Fibroblast of skin of scalp (primary cell): ENCODE data around the gene DEPDC1B. TPM values are rescaled to one million over a fixed set of nuclear protein-coding genes. Genes with fewer than 3 reads are reported as not detected.
A peak's percentile ranks its signal among the peaks of the same experiment; 100 is the strongest.
"Not testable (repeated sequence)": the region's sequence is repeated elsewhere in the genome, so short reads cannot be mapped to it uniquely, and the experiment has no call there.

Experiments
- DNase-seq: peaks from one replicate; pipeline ENCODE4 v3.0.0-alpha.2; 2013
- polyA plus RNA-seq, 2 experiments: library from polyadenylated mRNA; unstranded; fragments of 120-200 nt; gene quantifications; one replicate each; pipeline ENCODE4 v1.2.1, GENCODE V29; 2013; ENCODE audit not compliant: insufficient read length in 2 of 2

Gene DEPDC1B, protein sequence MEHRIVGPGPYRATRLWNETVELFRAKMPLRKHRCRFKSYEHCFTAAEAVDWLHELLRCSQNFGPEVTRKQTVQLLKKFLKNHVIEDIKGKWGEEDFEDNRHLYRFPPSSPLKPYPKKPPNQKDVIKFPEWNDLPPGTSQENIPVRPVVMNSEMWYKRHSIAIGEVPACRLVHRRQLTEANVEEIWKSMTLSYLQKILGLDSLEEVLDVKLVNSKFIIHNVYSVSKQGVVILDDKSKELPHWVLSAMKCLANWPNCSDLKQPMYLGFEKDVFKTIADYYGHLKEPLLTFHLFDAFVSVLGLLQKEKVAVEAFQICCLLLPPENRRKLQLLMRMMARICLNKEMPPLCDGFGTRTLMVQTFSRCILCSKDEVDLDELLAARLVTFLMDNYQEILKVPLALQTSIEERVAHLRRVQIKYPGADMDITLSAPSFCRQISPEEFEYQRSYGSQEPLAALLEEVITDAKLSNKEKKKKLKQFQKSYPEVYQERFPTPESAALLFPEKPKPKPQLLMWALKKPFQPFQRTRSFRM
- 5.0 TPM for polyA plus RNA-seq (2013, experiment 1 of 2; ENCODE audit: insufficient read length)
- 5.2 TPM for polyA plus RNA-seq (2013, experiment 2 of 2; ENCODE audit: insufficient read length)

DNA sequence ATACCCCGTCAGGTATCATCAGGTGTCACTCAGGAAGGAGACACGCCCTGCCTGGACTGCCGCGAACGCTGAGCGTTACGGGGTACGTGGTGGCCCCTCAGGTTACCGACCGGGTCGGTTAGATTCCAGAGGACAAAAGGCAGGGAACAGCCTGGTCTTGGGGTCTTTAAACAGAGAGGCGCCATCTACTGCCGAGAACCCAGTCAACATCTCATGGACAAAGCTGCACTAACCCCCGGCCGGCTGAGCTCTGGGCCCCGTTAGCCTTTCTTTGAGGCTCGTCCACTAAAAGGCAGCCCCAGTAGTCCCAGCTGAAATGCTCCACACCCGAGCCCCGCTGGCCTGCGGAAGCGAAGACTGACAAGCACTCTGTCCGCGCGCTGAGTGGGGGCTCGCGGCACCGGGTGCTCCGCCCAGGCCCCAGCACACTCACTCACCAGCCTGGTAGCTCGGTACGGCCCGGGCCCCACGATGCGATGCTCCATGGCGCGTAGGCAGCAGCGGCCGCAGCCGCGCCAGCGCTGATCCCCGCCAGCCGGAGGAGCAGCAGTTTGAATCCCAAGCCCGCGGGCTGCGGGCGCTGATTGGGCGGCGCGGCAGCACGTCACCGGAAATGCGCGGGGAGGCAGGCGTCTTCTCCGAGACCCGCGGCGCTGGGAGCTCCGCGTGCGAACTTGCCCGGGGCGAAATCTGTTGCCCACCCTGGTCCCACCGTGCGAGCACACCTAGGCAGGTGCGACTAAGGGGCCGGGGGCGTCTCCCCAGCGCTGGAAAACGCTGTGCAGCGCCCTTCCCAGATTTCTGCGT is at the start of gene DEPDC1B:
Gene DEPDC1B (minus strand): TSS at position 558 of the 807 bp plus-strand sequence. CDS start 73 bp downstream, at position 485.
- DNase-seq = peak; percentile 91

DNA sequence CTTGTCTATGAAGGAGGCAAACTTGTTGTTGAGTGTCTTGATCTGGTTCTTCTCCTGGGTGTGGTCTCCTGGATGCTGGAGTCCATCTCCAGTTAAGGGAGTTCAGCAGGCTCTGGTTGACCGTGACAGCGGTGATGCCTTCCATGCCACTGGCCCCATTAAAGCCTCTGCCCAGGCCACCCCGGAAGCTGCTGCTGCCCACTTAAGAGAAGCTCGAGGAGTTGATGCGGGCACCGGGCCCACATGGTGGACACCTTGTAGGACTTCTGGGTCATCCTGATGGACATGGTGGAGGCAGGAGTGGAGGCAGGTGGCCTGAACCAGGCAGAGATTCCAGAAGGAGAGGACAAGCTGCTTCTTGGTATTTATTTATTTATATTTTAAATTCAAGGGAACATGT is 44.7 kb upstream of the DEPDC1B start:
- DNase-seq = no peak

DNA sequence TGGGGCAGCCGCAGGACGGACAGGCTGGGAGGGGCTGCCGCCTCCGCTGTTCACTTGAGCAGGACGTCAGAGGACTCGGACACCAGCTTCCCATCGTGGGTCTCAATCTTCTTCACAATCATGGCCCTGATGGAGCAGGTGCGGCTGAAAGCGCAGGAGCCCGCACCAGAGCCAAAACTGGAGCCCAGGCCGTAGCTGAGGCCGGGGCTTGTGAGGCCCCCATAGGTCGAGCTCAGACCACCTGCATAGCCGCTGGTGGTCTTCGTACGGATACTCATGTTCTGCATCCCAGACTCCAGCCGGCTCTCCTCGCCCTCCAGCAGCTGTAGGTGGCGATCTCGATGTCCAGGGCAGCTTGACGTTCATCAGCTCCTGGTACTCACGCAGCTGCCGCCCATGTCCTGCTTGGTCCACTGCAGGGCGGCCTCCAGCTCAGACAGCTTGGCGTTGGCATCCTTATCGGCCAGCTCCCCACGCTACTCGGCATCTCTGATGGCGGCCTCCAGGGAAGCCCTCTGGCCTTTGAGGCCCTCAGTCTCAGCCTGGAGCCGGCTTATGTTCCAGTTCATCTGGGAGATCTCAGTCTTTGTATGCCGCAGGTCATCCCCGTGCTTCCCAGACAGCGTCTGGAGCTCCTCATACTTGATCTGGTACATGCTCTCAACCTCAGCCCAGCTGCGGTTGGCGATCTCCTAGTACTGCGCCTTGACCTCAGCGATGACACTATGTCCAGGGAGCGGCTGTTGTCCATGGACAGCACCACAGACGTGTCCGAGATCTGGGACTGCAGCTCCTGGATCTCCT is 43.7 kb upstream of the DEPDC1B start:
- DNase-seq = no peak

DNA sequence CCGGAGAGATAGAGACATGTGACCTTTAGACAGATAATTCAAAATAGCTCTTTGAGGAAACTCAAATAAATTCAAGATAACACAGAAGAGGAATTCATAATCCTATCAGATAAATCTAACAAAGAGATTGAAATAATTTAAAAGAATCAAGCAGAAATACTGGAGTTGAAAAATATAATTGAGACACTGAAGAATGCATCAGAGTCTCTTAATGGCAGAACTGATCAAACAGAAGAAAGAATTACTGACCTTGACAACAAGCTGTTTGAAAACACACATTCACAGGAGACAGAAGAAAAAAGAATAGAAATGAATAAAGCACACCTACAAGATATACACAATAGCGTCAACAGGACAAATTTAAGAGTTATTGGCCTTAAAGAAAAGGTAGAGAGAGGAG is 40.4 kb upstream of the DEPDC1B start:
- no peak for DNase-seq

DNA sequence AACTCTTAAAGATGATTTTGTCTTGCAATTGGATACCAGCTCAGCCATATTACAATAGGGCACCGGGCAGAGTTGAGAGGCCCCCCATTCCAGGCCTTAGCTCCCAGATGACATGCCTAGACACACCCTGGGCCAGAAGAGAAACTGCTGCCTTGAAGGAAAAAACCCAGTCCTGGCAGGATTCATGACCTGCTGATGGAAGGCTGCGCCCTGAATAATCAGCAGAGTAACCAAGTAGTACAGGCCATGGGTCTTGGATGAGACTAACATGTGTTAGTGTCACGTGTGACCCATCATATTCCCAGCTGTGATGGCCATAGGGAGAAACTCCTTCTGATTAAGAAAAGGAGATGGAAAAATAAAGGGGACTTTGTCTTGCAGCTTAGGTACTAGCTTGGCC is 39.0 kb upstream of the DEPDC1B start:
- DNase-seq = no peak

DNA sequence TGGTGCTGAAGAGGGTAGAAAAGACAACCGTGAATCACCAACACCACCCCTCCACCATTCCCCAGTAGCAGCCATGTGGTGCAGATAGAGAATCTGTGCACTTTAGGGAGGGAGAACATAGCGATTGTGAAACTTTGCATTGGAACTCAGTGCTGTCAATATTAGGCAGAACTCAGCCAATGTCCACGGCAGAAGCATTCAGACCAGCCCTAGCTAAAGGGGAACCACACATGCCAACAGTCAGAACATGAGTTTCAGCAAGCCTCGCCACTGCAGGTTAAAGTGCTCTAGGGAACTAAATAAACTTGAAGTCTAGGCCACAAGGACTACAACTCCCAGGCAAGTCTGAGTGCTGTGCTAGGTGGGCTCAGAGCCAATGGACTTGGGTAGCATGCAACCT is 38.5 kb upstream of the DEPDC1B start:
- no peak for DNase-seq

DNA sequence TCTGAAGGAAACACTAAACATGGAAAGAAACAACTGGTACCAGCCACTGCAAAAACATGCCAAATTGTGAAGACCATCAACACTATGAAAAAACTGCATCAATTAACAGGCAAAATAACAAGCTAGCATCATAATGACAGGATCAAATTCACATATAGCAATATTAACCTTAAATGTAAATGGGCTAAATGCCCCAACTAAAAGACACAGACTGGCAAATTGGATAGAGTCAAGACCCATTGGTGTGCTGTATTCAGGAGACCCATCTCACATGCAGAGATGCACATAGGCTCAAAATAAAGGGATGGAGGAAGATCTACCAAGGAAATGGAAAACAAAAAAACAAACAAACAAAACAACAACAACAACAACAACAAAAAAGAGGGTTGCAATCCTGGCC is 30.9 kb upstream of the DEPDC1B start:
- not testable (repeated sequence) for DNase-seq

DNA sequence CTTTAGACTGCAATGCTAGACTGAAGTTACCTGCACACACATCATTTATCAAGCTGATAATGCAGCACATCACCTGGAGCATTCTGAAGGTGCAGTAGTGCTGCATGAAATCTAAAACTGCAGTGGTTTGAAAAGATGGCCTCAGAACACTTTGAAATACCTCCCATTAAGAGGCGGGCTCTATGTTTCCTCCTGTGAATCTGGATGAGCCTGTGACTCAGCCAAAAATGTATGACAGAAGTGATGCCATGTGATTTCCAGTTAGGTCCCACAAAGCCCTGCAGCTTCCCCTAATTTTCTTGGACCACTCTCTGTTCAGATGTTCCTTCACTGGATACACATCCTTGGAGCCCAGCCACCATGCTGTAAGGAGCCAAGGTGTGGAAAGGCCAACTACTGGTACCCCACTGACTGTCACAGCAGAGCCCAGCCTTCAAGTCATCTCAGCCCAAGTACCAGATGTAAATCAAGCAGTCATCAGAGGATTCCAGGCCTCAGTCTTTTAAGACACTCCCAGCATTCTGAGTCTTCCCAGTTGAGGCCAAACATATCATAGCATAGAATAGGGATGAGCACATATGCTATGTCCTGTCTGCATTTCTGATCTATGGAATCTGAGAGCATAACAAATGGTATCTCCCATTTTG is 27.2 kb upstream of the DEPDC1B start:
- no peak for DNase-seq

DNA sequence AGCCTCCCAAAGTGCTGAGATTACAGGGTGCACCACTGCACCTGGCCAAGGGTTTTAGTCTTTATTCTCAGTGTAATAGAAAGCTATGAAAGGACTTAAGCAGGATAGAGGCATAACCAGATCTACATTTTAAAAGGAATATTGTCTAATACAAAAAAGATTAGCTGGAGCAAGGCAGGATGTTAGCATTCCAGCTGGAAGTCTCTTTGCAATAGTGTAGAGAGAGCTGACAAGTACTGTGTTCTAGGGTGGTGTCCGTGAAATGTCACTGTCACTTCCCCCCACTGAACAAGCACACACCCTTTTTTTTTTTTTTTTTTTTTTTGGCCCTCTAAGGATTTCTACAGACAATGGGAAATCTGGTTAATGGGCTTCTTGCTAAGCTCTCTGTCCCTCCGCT is 24.2 kb upstream of the DEPDC1B start:
- no peak for DNase-seq

DNA sequence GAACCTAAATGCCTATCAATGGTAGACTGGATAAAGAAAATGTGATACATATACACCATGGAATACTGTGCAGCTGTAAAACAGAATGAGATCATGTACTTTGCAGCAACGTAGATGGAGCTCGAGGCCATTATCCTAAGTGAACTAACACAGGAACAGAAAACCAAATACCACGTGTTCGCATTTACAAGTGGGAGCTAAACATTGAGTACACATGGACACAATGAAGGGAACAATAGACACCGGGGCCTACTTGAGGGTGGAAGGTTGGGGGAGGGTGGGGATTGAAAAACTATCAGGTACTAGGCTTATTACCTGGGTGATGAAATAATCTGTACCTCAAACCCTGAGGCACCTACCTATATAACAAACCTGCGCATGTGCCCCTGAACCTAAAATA is 22.4 kb upstream of the DEPDC1B start:
- DNase-seq = no peak

DNA sequence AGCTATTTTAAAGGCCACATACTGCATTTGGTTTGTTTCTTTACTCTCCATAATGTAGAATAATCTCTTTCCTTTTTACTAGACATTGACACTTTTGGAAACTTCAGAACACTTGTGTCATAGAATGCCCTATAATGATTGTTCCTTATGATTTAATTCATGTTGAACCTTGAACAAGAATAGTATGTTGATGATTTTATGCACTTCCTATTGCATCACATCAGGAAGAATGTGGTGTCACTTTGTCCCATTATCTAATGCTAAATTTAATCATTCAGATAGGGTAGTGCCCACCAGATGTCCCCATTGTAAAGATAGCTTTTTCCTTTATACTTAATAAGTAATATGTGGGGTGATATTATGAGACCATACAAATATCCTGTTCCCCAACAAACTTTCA is 19.4 kb upstream of the DEPDC1B start:
- no peak for DNase-seq

DNA sequence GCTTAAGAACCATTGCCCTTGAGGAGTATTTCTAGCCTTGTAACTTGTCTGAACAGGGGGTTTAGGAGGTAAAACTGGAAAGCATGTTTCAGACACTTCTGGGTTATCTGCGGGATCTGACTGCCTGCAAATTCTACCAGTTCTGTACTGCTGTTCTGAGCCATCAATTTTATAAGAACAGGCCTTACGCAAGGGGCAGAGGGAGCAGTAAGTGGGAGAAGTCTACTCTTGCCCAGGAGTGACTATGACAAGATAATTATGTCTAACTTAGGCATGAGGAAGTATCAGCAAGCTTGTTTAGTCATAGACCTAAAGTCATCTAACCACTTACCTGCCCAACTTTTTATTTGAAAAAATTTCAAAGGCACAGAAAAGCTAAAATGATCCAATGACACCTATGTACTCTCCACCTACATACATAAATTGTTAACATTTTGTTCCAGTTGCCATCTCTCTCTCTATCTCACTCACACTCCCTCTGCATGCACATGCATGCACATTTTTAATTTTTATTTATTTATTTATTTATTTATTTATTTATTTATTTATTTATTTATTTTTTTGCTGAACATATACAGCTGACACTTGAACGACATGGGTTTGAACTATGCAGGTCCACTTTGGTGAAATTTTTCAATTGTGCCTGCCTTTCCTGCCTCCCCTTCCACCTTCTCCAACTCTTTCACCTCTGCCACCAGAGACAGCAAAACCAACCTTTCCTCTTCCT is 18.4 kb upstream of the DEPDC1B start:
- DNase-seq = no peak

DNA sequence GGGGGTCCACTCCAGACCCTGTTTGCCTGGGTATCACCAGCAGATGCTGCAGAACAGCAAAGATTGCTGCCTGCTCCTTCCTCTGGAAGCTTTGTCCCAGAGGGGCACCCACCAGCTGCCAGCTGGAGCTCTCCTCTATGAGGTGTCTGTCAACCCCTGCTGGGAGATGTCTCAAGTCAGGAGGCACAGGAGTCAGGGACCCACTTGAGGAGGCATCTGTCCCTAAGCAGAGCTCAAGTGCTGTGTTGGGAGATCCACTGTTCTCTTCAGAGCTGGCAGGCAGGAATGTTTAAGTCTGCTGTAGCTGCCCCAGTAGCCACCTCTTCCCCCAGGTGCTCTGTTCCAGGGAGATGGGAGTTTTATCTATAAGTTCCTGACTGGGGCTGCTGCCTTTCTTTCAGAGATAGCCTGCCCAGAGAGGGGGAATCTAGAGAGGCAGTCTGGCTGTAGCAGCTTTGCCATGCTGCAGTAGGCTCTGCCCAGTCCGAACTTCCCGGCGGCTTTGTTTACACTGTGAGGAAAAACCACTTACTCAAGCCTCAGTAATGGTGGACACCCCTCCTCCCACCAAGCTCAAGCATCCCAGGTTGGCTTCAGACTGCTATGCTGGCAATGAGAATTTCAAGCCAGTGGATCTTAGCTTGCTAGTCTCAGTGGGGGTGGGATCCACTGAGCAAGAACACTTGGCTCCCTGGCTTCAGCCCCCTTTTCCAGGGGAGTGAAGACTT is 15.4 kb upstream of the DEPDC1B start:
- DNase-seq = not testable (repeated sequence)

DNA sequence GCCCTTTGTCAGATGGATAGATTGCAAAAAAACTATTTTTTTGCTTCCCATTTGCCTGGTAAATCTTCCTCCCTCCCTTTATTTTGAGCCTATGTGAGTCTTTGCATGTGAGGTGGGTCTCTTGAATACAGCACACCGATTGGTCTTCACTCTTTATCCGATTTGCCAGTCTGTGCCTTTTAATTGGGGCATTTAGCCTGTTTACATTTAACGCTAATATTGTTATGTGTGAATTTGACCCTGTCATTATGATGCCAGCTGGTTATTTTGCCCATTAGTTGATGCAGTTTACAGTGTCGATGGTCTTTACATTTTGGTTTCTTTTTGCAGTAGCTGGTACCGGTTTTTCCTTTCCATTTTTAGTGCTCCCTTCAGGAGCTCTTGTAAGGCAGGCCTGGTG is 13.0 kb upstream of the DEPDC1B start:
- no peak for DNase-seq

DNA sequence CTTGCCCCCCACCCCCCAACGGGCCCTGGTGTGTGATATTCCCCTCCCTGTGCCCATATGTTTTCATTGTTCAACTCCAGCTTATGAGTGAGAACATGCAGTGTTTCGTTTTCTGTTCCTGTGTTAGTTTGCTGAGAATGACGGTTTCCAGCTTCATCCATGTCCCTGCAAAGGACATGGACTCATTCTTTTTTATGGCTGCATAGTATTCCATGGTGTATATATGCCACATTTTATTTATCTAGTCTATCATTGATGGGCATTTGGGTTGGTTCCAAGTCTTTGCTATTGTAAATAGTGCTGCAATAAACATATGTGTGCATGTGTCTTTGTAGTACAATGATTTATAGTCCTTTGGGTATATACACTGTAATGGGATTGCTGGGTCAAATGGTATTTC is 11.9 kb upstream of the DEPDC1B start:
- not testable (repeated sequence) for DNase-seq

DNA sequence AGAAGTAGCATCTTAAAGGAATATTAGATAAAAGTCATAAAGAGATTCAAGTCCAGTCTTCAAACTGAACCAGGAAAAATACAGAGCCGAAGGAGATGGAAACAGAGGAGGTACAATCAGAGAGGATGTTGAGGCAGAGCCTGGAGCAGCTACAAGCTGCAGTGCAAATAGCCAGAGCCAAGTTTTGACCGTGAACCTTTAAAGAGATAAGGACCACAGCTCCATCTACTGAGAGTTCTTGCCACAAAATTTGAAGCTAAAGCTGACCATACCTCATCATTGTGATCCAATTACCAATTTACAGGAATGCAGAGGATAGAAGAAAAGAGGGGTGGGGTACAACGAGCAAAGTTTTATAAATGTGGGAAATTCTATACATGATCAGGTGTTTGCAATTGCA is 10.4 kb upstream of the DEPDC1B start:
- DNase-seq = no peak

DNA sequence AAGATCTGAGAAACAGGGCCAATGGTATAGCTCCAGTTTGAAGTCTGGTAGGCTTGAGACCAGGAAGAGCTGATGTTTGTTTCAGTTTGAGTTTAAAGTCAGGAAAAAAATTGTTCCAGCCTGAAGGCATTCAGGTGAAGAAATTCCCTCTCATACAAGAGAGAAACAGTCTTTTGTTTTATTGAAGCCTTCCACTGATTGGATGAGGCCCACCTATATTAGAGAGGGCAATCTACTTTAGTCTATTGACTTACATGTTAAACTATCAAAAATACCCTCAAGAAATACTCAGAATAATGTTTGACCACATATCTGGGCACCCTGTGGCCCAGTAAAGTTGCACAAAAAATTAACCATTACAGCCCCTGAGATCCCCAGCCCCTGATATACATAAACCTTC is 5.2 kb upstream of the DEPDC1B start:
- no peak for DNase-seq

DNA sequence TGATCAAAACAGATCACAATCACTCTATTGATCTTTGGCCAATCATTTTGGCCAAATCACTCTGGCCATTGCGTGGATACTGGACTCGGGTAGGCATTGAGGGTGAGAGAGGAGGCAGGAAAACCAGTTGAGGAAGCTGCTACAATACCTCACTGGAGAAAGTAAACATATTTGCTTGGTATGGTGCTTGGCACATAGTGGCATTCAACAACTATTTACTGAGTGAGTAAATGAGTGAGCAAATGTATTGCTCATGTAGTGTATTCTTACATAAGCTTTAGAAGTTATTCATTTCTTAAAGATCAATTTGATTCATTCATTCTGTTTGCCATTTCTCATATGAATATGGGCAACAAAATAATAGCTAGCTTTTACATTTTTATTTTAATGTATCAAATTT is 4.0 kb upstream of the DEPDC1B start:
- no peak for DNase-seq

DNA sequence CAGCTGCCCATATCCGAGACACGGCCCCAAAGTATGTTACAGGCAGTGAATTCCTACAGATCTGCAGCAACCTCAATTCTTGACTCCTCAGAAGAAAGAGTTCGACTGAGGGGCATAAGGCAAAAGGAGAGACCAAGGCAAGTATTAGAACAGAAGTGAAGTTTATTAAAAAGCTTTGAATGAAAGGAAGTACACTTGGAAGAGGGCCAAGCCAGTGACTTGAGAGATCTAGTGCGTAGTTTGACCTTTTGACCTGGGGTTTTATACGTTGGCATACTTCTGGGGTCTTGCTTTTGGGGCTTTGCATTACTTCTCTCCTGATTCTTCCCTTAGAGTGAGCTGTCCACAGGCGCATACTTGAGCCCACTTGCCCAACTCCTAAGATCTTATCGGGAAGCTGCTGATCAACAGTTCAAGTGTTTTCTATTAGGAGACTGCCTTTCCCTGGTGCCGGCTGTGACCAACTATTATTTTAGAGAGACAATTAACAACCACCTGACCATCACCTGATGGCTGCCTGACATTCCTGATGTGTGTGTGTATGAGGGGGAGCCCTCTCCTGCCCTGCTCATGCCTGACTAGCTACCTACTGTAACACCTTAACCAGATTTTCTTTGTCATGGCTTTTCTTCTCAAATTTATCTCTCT is 1.5 kb upstream of the DEPDC1B start:
- DNase-seq = no peak

DNA sequence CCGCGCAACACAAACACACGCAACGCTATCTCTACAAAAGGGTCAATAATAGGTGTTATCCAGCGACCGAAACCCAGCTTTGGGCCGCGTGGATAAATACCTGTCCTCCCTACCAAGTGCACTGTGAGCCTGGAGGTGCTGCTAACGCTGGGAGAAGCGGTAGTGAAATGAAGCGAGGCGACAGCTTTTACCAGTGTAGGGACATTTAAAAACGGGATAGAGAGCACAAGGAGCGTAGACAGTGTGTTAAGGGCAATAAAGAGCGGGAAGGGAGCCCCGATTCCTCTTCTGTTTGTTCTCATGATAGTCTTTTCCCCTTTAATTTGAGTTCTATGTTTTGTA is 421 bp upstream of the DEPDC1B start:
- DNase-seq = peak; percentile 8
